DMS53 (cell line): ENCODE data around the gene DEGS2.
"Not testable (repeated sequence)": the region's sequence is repeated elsewhere in the genome, so short reads cannot be mapped to it uniquely, and the experiment has no call there.

Source experiments
- DNase-seq: peaks from one replicate; lab custom pipeline; 2025; lab: John Stamatoyannopoulos, UW

Gene DEGS2

GRCh38 chr14:100159094-100159864 is at the start of gene DEGS2:
DEGS2 (minus strand) TSS chr14:100159645; CDS start chr14:100159587, 58 bp downstream.
- DNase-seq: peak; percentile 87

GRCh38 chr14:100208136-100208535 is 48.7 kb upstream of the DEGS2 start:
- DNase-seq: not testable (repeated sequence)

GRCh38 chr14:100207588-100207987 is 48.1 kb upstream of the DEGS2 start:
- DNase-seq: not testable (repeated sequence)

DNA sequence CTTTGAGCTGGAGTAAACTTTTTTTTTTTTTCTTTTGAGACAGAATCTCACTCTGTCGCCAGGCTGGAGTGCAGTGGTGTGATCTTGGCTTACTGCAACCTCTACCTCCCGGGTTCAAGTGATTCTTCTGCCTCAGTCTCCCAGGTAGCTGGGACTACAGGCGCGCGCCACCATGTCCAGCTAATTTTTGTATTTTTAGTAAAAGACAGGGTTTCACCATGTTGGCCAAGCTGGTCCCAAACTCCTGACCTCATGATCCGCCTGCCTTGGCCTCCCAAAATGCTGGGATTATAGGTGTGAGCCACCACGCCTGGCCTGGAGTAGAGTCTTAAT is 45.4 kb upstream of the DEGS2 start:
- DNase-seq: not testable (repeated sequence)

DNA sequence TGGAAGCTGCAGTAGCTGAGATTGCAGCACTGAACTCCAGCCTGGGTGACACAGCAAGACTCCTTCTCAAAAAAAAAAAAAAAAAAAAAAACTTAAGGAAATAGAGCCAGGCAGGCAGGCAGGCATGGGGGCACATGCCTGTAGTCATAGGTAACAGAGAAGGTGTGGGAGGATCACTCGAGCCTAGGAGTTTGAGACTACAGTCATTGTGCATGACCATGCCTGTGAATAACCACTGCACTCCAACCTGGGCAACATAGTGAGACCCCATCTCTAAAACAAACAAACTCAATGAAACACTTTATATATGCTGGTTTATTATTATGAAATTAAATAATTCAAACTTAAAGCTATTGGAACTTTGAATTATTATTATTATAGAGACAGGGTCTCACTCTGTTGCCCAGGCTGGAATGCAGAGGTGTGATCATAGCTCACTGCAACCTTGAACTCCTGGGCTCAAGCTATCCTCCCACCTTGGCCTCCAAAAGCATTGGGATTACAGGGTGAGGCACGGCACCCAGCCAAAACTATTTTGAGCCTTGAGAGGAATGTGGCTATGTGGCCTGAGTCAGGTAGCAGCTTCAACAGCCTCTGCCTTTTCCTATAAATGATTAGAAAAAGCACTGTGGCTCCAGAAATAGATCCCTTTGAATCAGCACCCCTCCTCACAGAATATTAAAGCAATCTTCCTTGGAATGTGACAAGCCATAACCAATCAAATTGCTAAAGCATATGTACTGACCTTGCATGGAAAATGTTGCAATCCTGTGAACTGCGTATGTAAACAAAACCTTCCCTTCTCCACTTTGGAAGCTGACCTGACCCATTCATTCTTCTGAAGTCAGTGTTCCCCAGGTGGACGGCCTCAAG is 44.8 kb upstream of the DEGS2 start:
- DNase-seq: no peak

DNA sequence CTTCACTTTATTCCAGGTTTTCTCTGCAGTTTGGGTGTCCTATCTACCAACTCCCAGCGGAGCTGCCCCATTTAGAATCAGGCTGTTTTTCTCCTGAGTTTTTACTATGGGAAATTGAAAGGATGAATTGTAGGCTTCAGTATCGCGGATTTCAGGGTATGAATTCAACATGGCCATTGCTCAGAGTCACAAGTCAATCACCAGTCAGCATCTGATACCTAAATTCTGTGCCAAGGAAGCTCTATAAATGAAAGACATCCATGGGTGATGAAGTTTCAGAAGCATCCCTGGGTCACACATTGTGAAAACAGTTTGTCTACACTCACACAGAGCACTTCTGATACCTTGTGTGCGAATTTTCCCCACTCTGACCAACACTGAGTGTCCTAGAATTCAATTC is 43.7 kb upstream of the DEGS2 start:
- DNase-seq: no peak

DNA sequence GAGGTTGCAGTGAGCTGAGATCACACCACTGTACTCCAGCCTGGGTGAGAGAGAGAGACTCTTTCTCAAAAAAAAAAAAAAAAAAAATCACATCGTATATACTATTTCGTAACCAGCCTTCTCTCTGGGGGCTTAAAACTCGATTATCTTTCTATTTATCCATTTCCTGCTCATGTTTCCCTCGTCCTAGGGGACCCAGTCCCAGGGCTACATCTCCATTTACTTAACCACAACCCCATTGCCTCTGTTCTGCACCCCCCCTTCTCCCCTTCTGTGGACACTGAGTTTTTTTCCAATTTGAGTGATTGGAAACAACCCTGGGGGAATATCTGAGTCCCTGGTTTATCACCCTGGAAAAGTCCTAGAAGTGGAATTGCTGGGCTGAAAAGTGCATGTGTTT is 43.3 kb upstream of the DEGS2 start:
- no peak for DNase-seq

- peak; percentile 80 for DNase-seq
Observed at GRCh38 chr14:100201701-100202100, 42.3 kb upstream of the DEGS2 start.

DNA sequence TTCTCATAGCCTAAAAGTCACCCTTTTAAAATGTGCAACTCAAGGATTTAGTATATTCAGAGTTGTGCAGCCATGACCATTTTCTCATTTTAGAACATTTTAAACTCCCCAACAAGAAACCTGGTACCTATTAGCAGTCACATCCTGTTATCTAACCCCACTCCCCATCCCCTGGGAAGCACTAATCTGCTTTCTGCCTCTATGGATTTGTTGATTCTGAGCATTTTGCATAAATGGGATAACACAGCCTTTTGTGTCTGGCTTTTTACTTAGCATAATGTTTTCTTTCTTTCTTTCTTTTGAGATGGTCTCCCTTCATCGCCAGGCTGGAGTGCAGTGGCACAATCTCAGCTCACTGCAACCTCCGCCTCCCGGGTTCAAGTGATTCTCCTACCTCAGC is 40.9 kb upstream of the DEGS2 start:
- no peak for DNase-seq

DNA sequence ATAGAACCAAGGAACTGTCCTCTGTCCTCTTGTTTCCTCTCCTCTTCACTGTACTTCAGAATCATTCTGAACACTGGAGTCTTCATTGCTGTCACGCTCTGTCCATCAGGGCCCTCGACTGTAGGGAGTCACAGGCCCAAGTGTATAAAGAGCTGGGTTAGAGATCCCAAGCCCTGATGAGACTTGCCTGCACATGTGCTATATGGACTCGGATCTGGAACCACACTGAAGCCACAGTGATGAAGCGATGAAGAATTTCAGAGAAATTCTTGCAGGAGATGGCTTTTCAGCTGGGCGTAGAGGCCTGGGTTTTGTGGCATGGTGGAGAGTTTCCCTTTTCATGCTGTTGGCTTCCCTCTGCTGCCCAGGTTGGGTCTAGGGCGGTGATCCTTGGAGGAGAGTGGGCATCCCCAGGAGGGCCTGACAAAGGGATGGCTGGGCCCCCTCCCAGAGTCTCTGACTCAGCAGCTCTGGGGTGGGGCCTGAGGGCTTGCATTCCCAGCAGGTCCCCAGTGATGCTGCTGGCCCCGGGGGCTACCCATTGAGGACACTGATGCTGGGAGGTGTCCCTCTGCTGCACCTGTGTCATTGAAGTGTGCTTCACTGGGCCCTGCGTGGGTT is 39.9 kb upstream of the DEGS2 start:
- DNase-seq: no peak

DNA sequence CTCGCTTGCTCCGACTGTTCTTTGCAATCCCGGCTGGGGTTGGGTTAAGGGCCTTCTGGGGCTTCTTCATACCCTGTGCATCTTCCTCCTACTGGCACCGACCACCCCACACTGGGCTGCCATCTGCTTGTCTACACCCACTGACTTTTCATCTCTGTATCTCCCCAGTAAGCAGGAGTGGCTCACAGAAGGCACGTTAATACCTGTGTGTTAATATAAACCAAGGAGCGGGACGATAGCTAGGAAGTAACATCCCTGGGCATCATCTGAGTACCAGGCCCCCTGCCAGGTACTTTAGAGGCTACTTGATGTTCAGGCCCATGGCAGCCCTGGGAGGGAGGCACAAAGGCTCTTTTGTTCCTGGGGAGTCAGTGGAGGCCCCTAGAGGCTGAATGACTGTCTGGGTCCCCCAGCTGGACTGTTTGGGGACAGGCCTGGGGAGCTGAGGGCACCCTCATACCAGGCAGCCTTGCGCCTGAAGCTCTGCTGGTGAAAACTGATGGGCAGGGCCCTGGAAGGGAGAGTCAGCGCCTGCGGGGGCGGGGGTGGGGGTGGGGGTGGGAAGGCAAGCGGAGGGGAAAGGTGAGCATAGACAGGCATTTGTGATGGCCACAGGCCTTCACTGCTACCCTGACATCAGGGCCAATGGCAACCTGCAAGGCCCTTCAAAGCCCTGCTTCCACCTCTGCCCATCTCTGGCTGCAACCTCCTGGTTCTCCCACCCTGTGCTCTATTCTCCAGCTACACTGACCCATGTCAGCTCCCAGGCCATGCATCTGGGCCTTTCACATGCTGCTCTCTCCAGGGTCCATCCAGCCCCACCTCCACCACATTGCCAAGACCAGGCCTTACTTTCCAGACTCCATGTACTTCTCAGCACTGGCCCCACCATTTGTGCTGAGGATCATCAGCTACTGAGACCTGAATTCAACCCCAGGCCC is 34.2 kb upstream of the DEGS2 start:
- DNase-seq: no peak

DNA sequence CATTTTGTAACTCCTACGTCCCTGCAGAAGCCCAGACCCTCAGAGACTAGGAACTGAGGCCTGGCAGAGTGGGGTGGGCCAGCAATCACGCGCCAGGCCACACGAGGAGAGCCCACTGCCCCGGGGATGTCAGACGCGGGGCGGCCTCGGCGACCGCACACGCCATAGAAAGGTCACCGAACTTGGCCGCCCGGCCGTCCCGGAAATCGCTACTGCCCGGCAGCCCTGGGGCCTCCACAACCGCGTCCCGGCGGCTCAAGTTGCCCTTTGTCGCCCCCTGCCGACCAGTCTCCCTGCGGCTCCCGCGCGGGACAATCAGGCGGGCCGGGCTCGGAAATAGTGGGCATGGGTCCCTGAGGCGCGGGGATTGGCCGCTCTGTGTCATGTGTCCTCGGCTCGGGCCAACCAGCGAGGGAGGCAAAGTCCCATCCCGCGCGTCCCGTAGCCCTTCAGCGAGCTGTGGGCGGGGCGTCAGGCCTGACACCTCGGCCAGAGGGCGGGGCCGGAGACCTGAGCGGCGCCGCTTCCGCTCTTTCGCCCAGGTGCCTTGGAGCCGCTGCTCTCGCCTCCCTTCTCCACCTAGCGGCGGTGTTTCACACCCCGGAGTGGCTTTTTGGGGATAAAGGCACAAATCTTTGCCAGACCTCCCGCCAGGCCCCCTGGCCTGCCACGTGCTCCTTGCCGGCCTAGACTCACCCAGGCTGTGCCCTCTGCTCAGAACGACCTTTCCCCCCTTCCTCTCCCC is 33.4 kb upstream of the DEGS2 start:
- DNase-seq: peak; percentile 99

DNA sequence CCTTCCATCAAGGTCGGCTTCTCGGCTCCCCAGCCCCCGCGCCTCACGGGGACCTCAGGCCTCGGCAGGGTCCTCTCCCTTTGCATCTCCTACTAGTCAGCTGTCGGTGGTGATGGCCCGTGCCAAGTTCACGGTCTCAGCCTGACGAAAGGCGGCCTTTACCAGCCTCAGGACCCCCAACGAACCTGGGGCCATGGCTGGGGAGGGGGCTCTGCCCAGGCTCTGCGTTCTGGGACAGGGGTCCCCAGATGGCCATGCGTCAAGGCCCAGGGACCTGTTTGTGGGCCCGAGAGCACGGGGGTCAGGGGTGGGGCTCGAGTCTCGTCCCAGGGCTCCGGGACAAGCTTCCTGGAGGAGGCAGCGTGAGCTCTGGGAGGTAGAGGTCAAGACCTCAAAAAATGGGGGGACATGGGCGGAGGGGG is 32.8 kb upstream of the DEGS2 start:
- peak; percentile 48 for DNase-seq

DNA sequence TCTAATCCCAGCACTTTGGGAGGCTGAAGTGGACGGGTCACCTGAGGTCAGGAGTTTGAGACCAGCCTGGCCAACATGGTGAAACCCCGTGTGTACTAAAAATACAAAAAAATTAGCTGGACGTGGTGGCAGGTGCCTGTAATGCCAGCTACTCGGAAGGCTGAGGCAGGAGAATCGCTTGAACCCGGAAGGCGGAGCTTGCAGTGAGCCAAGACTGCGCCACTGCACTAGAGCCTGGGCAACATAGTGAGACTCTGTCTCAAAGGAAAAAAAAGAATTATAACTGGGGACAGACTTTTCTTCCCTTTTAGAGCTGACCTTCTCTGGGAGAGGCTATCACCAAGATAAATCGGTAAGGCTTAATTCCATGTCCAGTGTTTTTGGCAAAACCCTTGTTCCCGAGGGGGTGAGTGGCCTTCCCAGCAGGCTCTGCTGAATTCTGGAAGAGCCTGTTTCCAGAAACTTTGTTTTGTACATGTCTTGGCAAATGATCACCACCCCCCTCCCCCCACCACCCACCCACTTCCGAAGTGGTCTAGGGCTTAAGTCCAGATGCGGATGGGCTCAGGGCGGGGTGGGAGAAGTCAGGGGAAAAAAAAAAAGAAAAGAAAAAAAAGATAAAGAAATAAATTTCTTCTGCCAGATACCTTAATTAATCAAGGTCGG is 32.3 kb upstream of the DEGS2 start:
- DNase-seq: no peak

DNA sequence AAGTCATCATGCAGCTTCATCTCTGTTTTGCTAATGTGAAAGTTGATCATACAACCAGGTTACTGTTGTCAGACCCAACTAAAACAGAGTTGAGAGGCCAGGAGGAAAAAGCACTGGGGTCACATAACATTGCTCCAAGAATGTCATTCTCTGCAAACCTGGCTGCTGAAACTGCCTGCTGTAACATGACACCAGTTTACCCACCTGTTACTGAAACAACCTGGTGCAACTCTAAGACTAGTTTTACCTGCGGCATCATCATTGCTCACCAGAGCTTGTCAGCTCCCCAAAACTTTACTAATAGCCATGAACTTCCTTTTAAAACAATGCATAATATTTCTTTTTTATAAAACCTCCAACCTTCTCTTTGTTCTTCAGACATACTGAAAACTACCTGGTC is 30.7 kb upstream of the DEGS2 start:
- DNase-seq: peak; percentile 36

DNA sequence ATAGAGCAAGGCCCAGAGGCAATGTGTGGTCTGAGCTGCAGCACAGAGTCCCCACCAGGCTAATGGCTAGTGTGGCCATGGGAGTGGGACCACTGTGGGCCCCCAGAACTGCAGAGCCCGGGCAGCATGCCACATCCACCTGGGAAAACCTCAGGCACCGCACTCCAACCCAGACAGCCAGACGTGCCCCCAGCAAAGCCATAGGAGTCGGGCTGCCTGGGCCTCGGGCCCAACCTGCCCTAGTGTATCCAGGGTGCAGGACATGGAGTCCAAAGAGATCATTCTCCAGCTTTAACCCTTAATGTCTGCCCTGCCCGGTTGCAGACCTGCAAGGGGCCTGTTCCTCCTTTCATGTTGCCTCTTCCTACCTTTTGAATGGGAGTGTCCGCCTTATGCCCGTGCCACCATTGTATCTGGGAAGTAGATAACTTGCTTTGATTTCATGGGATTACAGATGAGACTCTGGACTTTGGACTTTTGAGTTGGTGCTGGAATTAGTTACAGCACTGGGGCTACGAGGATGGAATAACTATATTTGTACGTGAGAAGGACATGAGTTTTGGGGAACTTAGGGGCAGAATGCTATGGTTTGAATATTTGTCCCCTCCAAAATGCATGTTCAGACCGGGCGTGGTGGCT is 29.1 kb upstream of the DEGS2 start:
- no peak for DNase-seq

GRCh38 chr14:100187247-100187833 is 27.9 kb upstream of the DEGS2 start:
- peak; percentile 22 for DNase-seq

- not testable (repeated sequence) for DNase-seq
Observed at GRCh38 chr14:100181876-100182551, 22.6 kb upstream of the DEGS2 start.

DNA sequence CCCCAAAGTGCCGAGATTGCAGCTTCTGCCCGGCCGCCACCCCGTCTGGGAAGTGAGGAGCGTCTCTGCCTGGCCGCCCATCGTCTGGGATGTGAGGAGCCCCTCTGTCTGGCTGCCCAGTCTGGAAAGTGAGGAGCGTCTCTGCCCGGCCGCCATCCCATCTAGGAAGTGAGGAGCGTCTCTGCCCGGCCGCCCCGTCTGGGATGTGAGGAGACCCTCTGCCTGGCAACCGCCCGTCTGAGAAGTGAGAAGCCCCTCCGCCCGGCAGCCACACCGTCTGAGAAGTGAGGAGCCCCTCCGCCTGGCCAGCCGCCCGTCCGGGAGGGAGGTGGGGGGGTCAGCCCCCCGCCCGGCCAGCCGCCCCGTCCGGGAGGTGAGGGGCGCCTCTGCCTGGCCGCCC is 21.2 kb upstream of the DEGS2 start:
- DNase-seq: not testable (repeated sequence)
